Putamen (tissue), 1 donor: ENCODE data around the gene CRPPA.
"Not testable (repeated sequence)": the region's sequence is repeated elsewhere in the genome, so short reads cannot be mapped to it uniquely, and the experiment has no call there.

Experiments
- DNase-seq: peaks from one replicate; pipeline ENCODE4 v3.0.0-alpha.2; 2016; ENCODE audit warnings: low spot score

Gene CRPPA

GRCh38 chr7:16421333-16422102, at the start of gene CRPPA:
CRPPA (minus strand) TSS chr7:16421538; CDS start chr7:16421322, 216 bp downstream.
- peak; percentile 53 for DNase-seq

GRCh38 chr7:16465469-16466361, 44.4 kb upstream of the CRPPA start, which contains the start of gene SOSTDC1:
SOSTDC1 (minus strand) TSS chr7:16465738; CDS start chr7:16465668, 70 bp downstream.
- DNase-seq = no peak

GRCh38 chr7:16463949-16464715, 42.8 kb upstream of the CRPPA start:
- no peak for DNase-seq

GRCh38 chr7:16463520-16463919, 42.2 kb upstream of the CRPPA start:
- no peak for DNase-seq

GRCh38 chr7:16462431-16462889, 41.1 kb upstream of the CRPPA start:
- no peak for DNase-seq

- DNase-seq = no peak
These were observed 39.6 kb upstream of the CRPPA start for GRCh38 chr7:16460789-16461493.

- DNase-seq = not testable (repeated sequence)
These were observed 35.0 kb upstream of the CRPPA start for GRCh38 chr7:16456303-16456702.

GRCh38 chr7:16455591-16455990, 34.3 kb upstream of the CRPPA start:
- no peak for DNase-seq

- DNase-seq = no peak
These were observed 29.0 kb upstream of the CRPPA start for GRCh38 chr7:16450366-16450765.

- no peak for DNase-seq
These were observed 26.5 kb upstream of the CRPPA start for GRCh38 chr7:16447876-16448275.

- DNase-seq = no peak
These were observed 25.2 kb upstream of the CRPPA start for GRCh38 chr7:16446508-16446907.

- DNase-seq = not testable (repeated sequence)
These were observed 22.5 kb upstream of the CRPPA start for GRCh38 chr7:16443871-16444270.

- DNase-seq = no peak
These were observed 17.6 kb upstream of the CRPPA start for GRCh38 chr7:16438988-16439387.

- DNase-seq = no peak
These were observed 15.0 kb upstream of the CRPPA start for GRCh38 chr7:16436306-16436705.

GRCh38 chr7:16433568-16434122, 12.3 kb upstream of the CRPPA start:
- no peak for DNase-seq

- DNase-seq = no peak
These were observed 11.0 kb upstream of the CRPPA start for GRCh38 chr7:16432425-16432731.

GRCh38 chr7:16431646-16432424, 10.5 kb upstream of the CRPPA start:
- DNase-seq = peak; percentile 49

GRCh38 chr7:16430133-16430532, 8.8 kb upstream of the CRPPA start:
- no peak for DNase-seq

- no peak for DNase-seq
These were observed 7.3 kb upstream of the CRPPA start for GRCh38 chr7:16428672-16429071.

GRCh38 chr7:16428182-16428581, 6.8 kb upstream of the CRPPA start:
- DNase-seq = no peak
